Adrenal gland (tissue), 5 donors: Measurements from ENCODE around the gene WWOX.

Experiments
- CTCF ChIP-seq, 6 experiments: fragments of 450-650 bp in 4 of 6; fragments of 200-600 bp in 2 of 6; sonication (generic) in 1 of 6; IDR thresholded peaks; 1 replicate in 5 of 6; 2 replicates in 1 of 6; pipeline versions ENCODE4 v1.5.1 to v1.8.0; 2016 to 2021; ENCODE audit warnings: antibody characterized with exemption in 6 of 6, mild to moderate bottlenecking in 2 of 6, moderate library complexity in 1 of 6
- POLR2A ChIP-seq, 2 donors: fragments of 450-650 bp; IDR thresholded peaks; one replicate each; pipeline ENCODE4 v1.6.1; 2017; ENCODE audit warnings: antibody characterized with exemption in 2 of 2, mild to moderate bottlenecking in 2 of 2, moderate library complexity in 1 of 2
- donor health status: DM: no; HTN: no; CAD: no.

- no peak for TF ChIP-seq POLR2A (IDR thresholded peaks at IDR 0.05)
- no peak for TF ChIP-seq CTCF (IDR thresholded peaks at IDR 0.05)
These were observed 819.4 kb downstream of the WWOX start for GRCh38 chr16:78918805-78919305.
